Pancreas (tissue), 10 donors: ENCODE data around the gene PEX16. TPM values are rescaled to one million over a fixed set of nuclear protein-coding genes. Genes with fewer than 3 reads are reported as not detected.
A peak's percentile ranks its signal among the peaks of the same experiment; 100 is the strongest.

ENCODE experiments used
- ATAC-seq, 4 donors: fragments of 200-7000 bp; cut with Tn5 transposase; one replicate each; pipeline versions ENCODE4 v1.8.0 to v1.9.1; 2020; ENCODE audit warnings: mild to moderate bottlenecking in 4 of 4, moderate library complexity in 4 of 4
- DNase-seq, 6 donors: peaks; one replicate each; pipeline ENCODE4 v3.0.0-alpha.2; 2020
- FAIRE-seq: peaks from 2 replicates; lab custom pipeline; 2012; peaks lifted over from hg19 to GRCh38; lab: Jason Lieb, UNC
- H3K27ac ChIP-seq, 4 donors: fragments of 200-600 bp; sonication (generic); 1 replicate in 3 of 4; 2 replicates in 1 of 4; pipeline versions ENCODE4 v1.5.0 to v1.8.0; 2020
- H3K27me3 ChIP-seq, 4 donors: fragments of 200-600 bp; one replicate each; pipeline ENCODE4 v1.8.0; 2021
- H3K36me3 ChIP-seq, 3 donors: fragments of 200-600 bp; sonication (generic) in 1 of 3; one replicate each; pipeline versions ENCODE4 v1.5.0 to v1.8.0; 2020 to 2021
- H3K4me1 ChIP-seq, 3 donors: fragments of 200-600 bp; one replicate each; pipeline ENCODE4 v1.8.0; 2021
- H3K4me3 ChIP-seq, 4 donors: fragments of 200-600 bp; sonication (generic) in 2 of 4; one replicate each; pipeline versions ENCODE4 v1.5.0 to v1.8.0; 2020 to 2021
- H3K9me3 ChIP-seq, 4 donors: fragments of 200-600 bp; one replicate each; pipeline ENCODE4 v1.8.0; 2021
- WGBS, 2 donors: extraction: QIAGEN DNeasy Blood & Tissue Kit; methylation state at CpG; one replicate each; pipeline ENCODE4 v1.1.7; 2013; 5-methylcytosine and 5-hydroxymethylcytosine counted together
- intact Hi-C, 3 donors: fragments of 100-400 bp; cut with DNase I; formaldehyde crosslinking; loops; one replicate each; pipeline versions ENCODE4 v1.11.1 to v1.14.2; 2022
- polyA plus RNA-seq, 2 donors: library from polyadenylated mRNA; stranded (reverse); fragments of 200-250 nt; gene quantifications; one replicate each; pipeline ENCODE4 v1.2.3, GENCODE V29; 2013
- total RNA-seq, 6 donors: library from RNA; stranded (reverse); fragmentation: NEBNext Ultra II Directional in 4 of 6; extraction: Animal tissue kit (Norgen Biotek cat#: 25700) in 4 of 6; gene quantifications; one replicate each; pipeline versions ENCODE4 v1.2.1 to v1.2.4, GENCODE V29; 2021 to 2023
- TF ChIP-seq, protein P1 (sequence below), 4 donors: fragments of 200-600 bp; sonication (generic) in 3 of 4; IDR thresholded peaks; one replicate each; pipeline versions ENCODE4 v1.5.0 to v1.8.0; 2021; ENCODE audit warnings: antibody characterized with exemption in 4 of 4
- donor health status: healthy with polysubstance abuse.
- donor health status: DM: no; HTN: no; CAD: no; lungs with moderate emphysema.
- donor health status: DM: no; HTN: no; CAD: no.
- donor health status: control.
- donor health status: control.
- donor health status: Bipolar disorder and iron deficiency.
- donor health status: DM: yes; HTN: yes; CAD: no.
- donor health status: DM: no; HTN: no; CAD: no.
- donor health status: DM: no; HTN: no; CAD: no.
- donor health status: DM: yes; HTN: yes; CAD: no.

PEX16 gene
- total and polyA plus RNA-seq, 8 donors, result 18.6 to 44.3 (median 25.7) TPM

DNA sequence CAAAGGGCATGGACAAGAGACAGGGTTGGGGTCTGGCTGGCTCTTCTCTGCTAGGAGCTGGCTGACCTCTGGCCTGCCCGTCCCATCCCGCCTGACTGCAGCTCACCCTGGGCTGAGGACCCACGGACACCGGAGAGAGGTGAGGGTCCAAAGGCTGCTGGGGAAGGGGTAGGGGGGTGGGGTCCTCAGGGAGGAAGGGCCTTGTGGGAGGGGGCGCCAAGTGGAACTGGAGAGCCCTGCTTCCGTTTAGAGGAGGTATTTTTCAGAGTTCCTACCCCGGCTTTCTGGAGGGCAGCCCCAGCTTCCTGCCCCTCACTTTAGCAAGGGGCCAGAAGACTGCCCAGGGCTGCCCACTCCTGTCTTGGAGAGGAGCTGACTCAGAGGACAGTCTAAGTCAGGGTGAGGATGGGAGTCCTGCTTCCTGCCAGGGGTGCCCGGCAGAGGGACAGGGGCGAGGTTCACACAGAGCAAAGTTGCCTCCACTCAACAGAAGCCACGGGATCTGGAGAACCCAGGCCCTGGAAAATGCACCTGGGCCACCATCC is 11.9 kb upstream of the PEX16 start:
- Histone ChIP-seq H3K4me1 (peaks cover 0 to 17% (median 8%) of the 10 kb centered on the region in 3 donors), H3K9me3 (no peaks in the 10 kb centered on the region), H3K27me3 (no peaks in the 10 kb centered on the region), H3K36me3 (peaks cover 0 to 9% (median 0%) of the 10 kb centered on the region in 3 donors), H3K4me3 (no peak overlapping the region), H3K27ac (no peak overlapping the region)
- intact Hi-C loops, result no loop called here
- no peak for FAIRE-seq
- ATAC-seq, result no peak
- TF ChIP-seq, protein P1, sequence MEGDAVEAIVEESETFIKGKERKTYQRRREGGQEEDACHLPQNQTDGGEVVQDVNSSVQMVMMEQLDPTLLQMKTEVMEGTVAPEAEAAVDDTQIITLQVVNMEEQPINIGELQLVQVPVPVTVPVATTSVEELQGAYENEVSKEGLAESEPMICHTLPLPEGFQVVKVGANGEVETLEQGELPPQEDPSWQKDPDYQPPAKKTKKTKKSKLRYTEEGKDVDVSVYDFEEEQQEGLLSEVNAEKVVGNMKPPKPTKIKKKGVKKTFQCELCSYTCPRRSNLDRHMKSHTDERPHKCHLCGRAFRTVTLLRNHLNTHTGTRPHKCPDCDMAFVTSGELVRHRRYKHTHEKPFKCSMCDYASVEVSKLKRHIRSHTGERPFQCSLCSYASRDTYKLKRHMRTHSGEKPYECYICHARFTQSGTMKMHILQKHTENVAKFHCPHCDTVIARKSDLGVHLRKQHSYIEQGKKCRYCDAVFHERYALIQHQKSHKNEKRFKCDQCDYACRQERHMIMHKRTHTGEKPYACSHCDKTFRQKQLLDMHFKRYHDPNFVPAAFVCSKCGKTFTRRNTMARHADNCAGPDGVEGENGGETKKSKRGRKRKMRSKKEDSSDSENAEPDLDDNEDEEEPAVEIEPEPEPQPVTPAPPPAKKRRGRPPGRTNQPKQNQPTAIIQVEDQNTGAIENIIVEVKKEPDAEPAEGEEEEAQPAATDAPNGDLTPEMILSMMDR (IDR thresholded peaks at IDR 0.05), result no peak
- whole genome bisulfite sequencing, 2 donors, result 85 to 87% methylated on average over 10 of the region's 10 CpGs
- peak in 1 of 6 donors; percentile 40 for DNase-seq

DNA sequence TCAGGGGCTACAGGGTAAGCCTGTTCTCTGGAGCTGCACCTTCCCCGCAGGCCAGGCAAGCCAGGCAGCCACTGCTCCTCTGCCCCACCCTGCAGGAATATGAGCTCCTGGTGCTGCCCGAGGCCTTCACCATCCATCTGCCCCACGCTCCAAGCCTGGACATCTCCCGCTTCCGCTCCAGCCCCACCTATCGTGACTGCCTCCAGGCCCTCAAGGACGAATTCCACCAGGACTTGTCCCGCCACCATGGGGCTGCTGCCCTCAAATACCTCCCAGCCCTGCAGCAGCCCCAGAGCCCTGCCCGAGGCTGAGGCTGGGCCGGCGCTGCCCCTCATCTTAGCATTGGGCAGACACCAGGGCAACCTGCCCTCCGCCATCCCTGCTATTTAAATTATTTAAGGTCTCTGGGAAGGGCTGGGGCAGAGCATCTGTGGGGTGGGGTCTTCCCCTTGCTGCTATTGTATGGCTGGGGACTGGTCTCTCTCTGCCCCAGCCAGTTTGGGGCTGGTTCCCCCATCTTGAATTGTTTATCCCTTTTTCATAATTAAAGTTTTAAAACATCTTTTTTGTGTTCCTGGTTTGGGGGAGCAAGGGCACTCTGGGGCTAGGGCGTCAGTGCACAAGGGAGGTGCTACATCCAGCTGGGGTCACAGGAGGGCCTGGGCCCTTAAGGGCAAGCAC is 11.0 kb upstream of the PEX16 start:
- TF ChIP-seq, protein P1 (IDR thresholded peaks at IDR 0.05), result no peak
- peak in 1 of 6 donors; percentile 58 for DNase-seq
- no peak overlapping the region for H3K4me3 ChIP-seq
- 79% methylated on average over 13 of the region's 13 CpGs for WGBS, 2 donors
- no peak for FAIRE-seq
- H3K36me3 ChIP-seq, result peaks cover 0 to 8% (median 0%) of the 10 kb centered on the region in 3 donors
- H3K9me3 ChIP-seq, result no peaks in the 10 kb centered on the region
- no peak for ATAC-seq
- intact Hi-C loops, result no loop called here
- no peaks in the 10 kb centered on the region for H3K27me3 ChIP-seq
- H3K27ac ChIP-seq, result no peak overlapping the region
- H3K4me1 ChIP-seq, result peaks cover 0 to 8% (median under 1%) of the 10 kb centered on the region in 3 donors

DNA sequence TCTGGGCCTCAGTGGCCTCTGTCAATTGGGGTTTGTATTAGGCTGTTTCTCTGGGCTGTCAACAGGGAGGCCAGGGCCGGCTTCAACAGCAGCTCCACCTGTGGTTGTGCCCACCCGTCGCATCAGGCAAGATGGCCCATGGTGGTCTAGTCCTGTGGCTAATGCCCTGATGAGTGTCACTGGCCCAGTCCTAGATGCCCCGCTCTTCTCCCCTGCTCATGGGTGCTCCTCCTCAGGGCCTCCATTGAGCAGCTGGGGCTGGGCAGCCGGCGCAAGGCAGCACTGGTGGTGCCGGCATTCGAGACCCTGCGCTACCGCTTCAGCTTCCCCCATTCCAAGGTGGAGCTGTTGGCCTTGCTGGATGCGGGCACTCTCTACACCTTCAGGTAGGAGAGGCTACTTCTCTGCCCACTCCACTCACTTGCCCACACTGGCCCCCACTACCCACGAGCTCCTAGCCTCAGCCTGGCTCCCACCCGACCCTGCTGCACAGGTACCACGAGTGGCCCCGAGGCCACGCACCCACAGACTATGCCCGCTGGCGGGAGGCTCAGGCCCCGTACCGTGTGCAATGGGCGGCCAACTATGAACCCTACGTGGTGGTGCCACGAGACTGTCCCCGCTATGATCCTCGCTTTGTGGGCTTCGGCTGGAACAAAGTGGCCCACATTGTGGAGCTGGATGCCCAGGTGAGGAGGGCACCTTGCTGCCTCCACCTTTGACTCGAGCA is 10.2 kb upstream of the PEX16 start:
- FAIRE-seq, result no peak
- no peak overlapping the region for H3K27ac ChIP-seq
- no peak overlapping the region for H3K4me3 ChIP-seq
- no peaks in the 10 kb centered on the region for H3K9me3 ChIP-seq
- no peaks in the 10 kb centered on the region for H3K27me3 ChIP-seq
- no peak for ATAC-seq
- DNase-seq, result peak in 2 of 6 donors; percentile 9 to 71
- peaks cover 0 to 8% (median 0%) of the 10 kb centered on the region in 3 donors for H3K36me3 ChIP-seq
- H3K4me1 ChIP-seq, result peaks cover 0 to under 1% (median 0%) of the 10 kb centered on the region in 3 donors
- intact Hi-C loops, result no loop called here
- TF ChIP-seq, protein P1 (IDR thresholded peaks at IDR 0.05), result no peak
- 90 to 91% methylated on average over 27 of the region's 27 CpGs for WGBS, 2 donors

DNA sequence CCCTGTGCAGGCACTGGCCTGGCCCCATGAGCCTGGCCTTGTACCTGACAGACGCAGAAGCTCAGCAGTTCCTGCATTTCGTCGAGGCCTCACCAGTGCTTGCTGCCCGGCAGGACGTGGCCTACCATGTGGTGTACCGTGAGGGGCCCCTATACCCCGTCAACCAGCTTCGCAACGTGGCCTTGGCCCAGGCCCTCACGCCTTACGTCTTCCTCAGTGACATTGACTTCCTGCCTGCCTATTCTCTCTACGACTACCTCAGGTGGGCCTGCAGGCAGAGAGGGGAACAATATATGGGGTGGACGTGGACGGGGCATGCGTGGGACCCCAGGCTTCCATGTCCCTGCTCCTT is 9.6 kb upstream of the PEX16 start:
- Histone ChIP-seq H3K9me3 (no peaks in the 10 kb centered on the region), H3K27ac (no peak overlapping the region), H3K27me3 (no peaks in the 10 kb centered on the region), H3K4me1 (no peaks in the 10 kb centered on the region), H3K36me3 (peaks cover 0 to 8% (median 0%) of the 10 kb centered on the region in 3 donors), H3K4me3 (no peak overlapping the region)
- TF ChIP-seq, protein P1 (IDR thresholded peaks at IDR 0.05), result no peak
- no peak for FAIRE-seq
- intact Hi-C loops, result no loop called here
- WGBS, 2 donors, result 77 to 87% methylated on average over 15 of the region's 15 CpGs
- DNase-seq, result peak in 2 of 6 donors; percentile 9 to 68
- ATAC-seq, result no peak
